ENCODE data around the gene BDH1. TPM values are rescaled to one million over a fixed set of nuclear protein-coding genes. Genes with fewer than 3 reads are reported as not detected.

The BDH1 gene
- total RNA-seq, 1 donor from 2014 or later: 4.7 TPM

GRCh38 chr3:197599089-197599765 lies 43.5 kb upstream of the BDH1 start:
- peak; percentile 79 for DNase-seq (ENCODE audit: low spot score)
- peaks cover 5% of the 10 kb centered on the region for H3K4me1 Mint-ChIP-seq (ENCODE audit: unreplicated experiment)
- no peak overlapping the region for H3K4me3 Mint-ChIP-seq (ENCODE audit: unreplicated experiment)
- H3K36me3 Mint-ChIP-seq (ENCODE audit: low read depth, unreplicated experiment): peaks cover 19% of the 10 kb centered on the region
- no peaks in the 10 kb centered on the region for H3K9me3 Mint-ChIP-seq (ENCODE audit: unreplicated experiment)
- TF ChIP-seq CTCF (IDR thresholded peaks at IDR 0.05; ENCODE audit: unreplicated experiment): peak; percentile 86
- H3K27me3 Mint-ChIP-seq (ENCODE audit: unreplicated experiment): peaks cover 4% of the 10 kb centered on the region
- H3K27ac Mint-ChIP-seq (ENCODE audit: unreplicated experiment): no peak overlapping the region

GRCh38 chr3:197598404-197598980 lies 42.7 kb upstream of the BDH1 start:
- DNase-seq (ENCODE audit: low spot score): no peak
- Mint-ChIP-seq H3K4me1 (ENCODE audit: unreplicated experiment) (peaks cover 5% of the 10 kb centered on the region), H3K27me3 (ENCODE audit: unreplicated experiment) (peaks cover 4% of the 10 kb centered on the region), H3K27ac (ENCODE audit: unreplicated experiment) (no peak overlapping the region), H3K9me3 (ENCODE audit: unreplicated experiment) (no peaks in the 10 kb centered on the region), H3K36me3 (ENCODE audit: low read depth, unreplicated experiment) (peaks cover 12% of the 10 kb centered on the region), H3K4me3 (ENCODE audit: unreplicated experiment) (no peak overlapping the region)
- no peak for TF ChIP-seq CTCF (IDR thresholded peaks at IDR 0.05; ENCODE audit: unreplicated experiment)

GRCh38 chr3:197597335-197597734 lies 41.6 kb upstream of the BDH1 start:
- Mint-ChIP-seq H3K4me1 (ENCODE audit: unreplicated experiment) (peaks cover 12% of the 10 kb centered on the region), H3K27me3 (ENCODE audit: unreplicated experiment) (peaks cover 3% of the 10 kb centered on the region), H3K36me3 (ENCODE audit: low read depth, unreplicated experiment) (peaks cover 8% of the 10 kb centered on the region), H3K4me3 (ENCODE audit: unreplicated experiment) (no peak overlapping the region), H3K27ac (ENCODE audit: unreplicated experiment) (no peak overlapping the region), H3K9me3 (ENCODE audit: unreplicated experiment) (no peaks in the 10 kb centered on the region)
- no peak for DNase-seq (ENCODE audit: low spot score)
- no peak for TF ChIP-seq CTCF (IDR thresholded peaks at IDR 0.05; ENCODE audit: unreplicated experiment)

DNA sequence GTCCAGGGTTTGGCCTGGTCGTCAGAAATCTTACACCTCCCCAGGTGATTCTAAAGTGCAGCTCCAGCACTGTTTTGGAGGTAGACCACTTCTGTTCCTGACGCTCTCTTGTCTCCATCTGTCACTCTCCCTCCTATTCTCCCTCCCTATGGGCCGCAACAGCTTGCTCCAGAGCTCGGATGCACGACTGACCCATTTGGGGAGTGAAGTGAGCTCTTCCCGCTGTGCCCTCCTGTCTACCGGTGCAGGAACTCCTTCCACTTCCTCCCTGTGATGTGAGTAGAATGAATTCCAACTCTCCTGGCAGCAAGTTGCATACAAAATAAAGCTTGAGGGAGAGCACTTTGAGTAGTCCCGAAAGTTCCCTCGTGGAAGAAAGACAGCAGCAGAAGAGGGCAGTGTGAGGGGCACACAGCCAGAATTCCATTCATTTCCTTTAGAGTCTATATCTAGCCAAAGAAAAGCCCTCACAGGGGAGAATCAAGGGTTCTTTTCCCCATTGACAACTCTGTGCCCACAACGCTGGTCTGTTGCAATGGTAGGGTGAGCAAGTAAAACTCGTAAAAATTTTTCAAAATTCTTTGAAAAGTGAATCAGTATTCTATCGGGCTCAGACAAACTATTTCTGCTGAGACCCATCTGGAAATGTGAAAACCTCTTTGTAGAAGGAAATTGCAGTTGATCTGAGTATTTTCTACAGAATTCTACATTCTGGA lies 39.9 kb upstream of the BDH1 start:
- peaks cover 8% of the 10 kb centered on the region for H3K36me3 Mint-ChIP-seq (ENCODE audit: low read depth, unreplicated experiment)
- no peak for DNase-seq (ENCODE audit: low spot score)
- H3K4me1 Mint-ChIP-seq (ENCODE audit: unreplicated experiment): peaks cover 13% of the 10 kb centered on the region
- TF ChIP-seq CTCF (IDR thresholded peaks at IDR 0.05; ENCODE audit: unreplicated experiment): no peak
- H3K9me3 Mint-ChIP-seq (ENCODE audit: unreplicated experiment): no peaks in the 10 kb centered on the region
- H3K27ac Mint-ChIP-seq (ENCODE audit: unreplicated experiment): no peak overlapping the region
- H3K4me3 Mint-ChIP-seq (ENCODE audit: unreplicated experiment): no peak overlapping the region
- peaks cover 3% of the 10 kb centered on the region for H3K27me3 Mint-ChIP-seq (ENCODE audit: unreplicated experiment)

DNA sequence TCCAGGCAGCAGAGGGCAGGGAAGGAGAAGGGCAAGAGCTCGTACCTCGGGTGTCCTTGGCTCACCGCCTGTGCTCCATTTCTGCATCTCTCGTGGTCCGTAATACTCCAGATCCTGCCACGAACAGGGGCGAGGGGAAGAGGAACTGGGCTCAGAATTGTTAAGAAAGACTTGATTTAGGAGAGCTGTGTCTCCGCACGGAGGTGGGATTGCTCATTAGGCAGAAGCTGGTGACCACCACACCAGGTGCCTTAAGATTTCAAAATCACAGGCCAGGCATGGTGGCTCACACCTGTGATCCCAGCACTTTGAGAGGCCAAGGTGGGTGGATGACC lies 37.2 kb upstream of the BDH1 start:
- H3K27me3 Mint-ChIP-seq (ENCODE audit: unreplicated experiment): peaks cover 2% of the 10 kb centered on the region
- H3K4me1 Mint-ChIP-seq (ENCODE audit: unreplicated experiment): peaks cover 13% of the 10 kb centered on the region
- no peak for TF ChIP-seq CTCF (IDR thresholded peaks at IDR 0.05; ENCODE audit: unreplicated experiment)
- no peaks in the 10 kb centered on the region for H3K9me3 Mint-ChIP-seq (ENCODE audit: unreplicated experiment)
- H3K36me3 Mint-ChIP-seq (ENCODE audit: low read depth, unreplicated experiment): peaks cover 7% of the 10 kb centered on the region
- DNase-seq (ENCODE audit: low spot score): no peak
- H3K4me3 Mint-ChIP-seq (ENCODE audit: unreplicated experiment): peak overlapping the region; percentile 17
- H3K27ac Mint-ChIP-seq (ENCODE audit: unreplicated experiment): no peak overlapping the region
